Measurements from ENCODE around the gene ACTN1.

ACTN1 gene

GRCh38 chr14:68931063-68931462, 48.0 kb downstream of the ACTN1 start:
- Histone ChIP-seq H3K27me3 (ENCODE audit: insufficient read depth, poor library complexity, severe bottlenecking) (no peaks in the 10 kb centered on the region), H3K4me3 (ENCODE audit: severe bottlenecking) (no peak overlapping the region), H3K4me1 (ENCODE audit: insufficient read depth, poor library complexity, severe bottlenecking) (peaks cover 14% of the 10 kb centered on the region), H3K9me3 (ENCODE audit: severe bottlenecking) (no peaks in the 10 kb centered on the region), H3K27ac (ENCODE audit: poor library complexity, severe bottlenecking) (peak overlapping the region; percentile 98), H3K36me3 (ENCODE audit: low read depth) (peaks cover 89% of the 10 kb centered on the region)
- DNase-seq (ENCODE audit: low spot score) (no peak), ATAC-seq (ENCODE audit: low read depth) (no peak)
- TF ChIP-seq CTCF (IDR thresholded peaks at IDR 0.05; ENCODE audit: poor library complexity, severe bottlenecking) = no peak

GRCh38 chr14:68929623-68930307, 49.3 kb downstream of the ACTN1 start:
- ATAC-seq (ENCODE audit: low read depth) (no peak), DNase-seq (ENCODE audit: low spot score) (no peak)
- no peaks in the 10 kb centered on the region for H3K9me3 ChIP-seq (ENCODE audit: severe bottlenecking)
- H3K27ac ChIP-seq (ENCODE audit: poor library complexity, severe bottlenecking) = no peak overlapping the region
- peaks cover 8% of the 10 kb centered on the region for H3K4me1 ChIP-seq (ENCODE audit: insufficient read depth, poor library complexity, severe bottlenecking)
- H3K36me3 ChIP-seq (ENCODE audit: low read depth) = peaks cover 93% of the 10 kb centered on the region
- TF ChIP-seq CTCF (IDR thresholded peaks at IDR 0.05; ENCODE audit: poor library complexity, severe bottlenecking) = no peak
- H3K4me3 ChIP-seq (ENCODE audit: severe bottlenecking) = no peak overlapping the region
- H3K27me3 ChIP-seq (ENCODE audit: insufficient read depth, poor library complexity, severe bottlenecking) = no peaks in the 10 kb centered on the region

DNA sequence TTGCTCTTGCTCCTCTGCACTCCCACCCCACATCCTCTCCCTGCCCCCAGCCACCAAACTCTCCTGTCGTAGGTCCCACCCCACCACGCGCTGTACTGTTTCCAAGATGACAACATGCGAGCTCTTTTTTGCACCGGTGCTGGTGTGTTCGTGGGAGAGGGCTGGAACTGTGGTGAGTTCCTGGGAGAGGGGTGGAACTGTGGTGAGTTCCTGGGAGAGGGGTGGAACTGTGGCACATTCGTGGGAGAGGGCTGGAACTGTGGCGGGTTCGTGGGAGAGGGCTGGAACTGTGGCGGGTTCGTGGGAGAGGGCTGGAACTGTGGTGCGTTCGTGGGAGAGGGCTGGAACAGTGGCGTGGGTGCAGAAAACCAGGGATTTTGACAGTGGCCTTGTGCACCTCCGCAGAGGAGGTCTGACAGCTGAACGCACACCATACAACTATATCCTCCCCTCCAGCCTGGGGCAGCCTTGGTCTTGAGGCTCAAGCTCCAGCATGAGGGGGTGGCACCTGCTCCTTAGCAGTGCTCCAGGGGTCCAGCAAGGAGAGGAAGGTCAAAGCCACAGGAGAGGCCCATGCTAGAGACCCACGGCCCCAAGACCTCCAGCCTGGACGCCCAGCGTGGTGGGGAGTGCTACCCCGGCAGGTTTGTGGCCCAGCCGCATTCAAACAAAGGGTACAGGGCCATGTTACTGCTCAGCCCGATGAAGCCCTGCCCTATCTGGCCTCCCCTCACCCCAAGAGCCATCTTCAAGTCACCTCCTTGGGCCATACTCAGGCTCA, 50.1 kb downstream of the ACTN1 start:
- H3K36me3 ChIP-seq (ENCODE audit: low read depth) = peaks cover 93% of the 10 kb centered on the region
- H3K9me3 ChIP-seq (ENCODE audit: severe bottlenecking) = no peaks in the 10 kb centered on the region
- ATAC-seq (ENCODE audit: low read depth) (no peak), DNase-seq (ENCODE audit: low spot score) (no peak)
- no peaks in the 10 kb centered on the region for H3K27me3 ChIP-seq (ENCODE audit: insufficient read depth, poor library complexity, severe bottlenecking)
- no peak for TF ChIP-seq CTCF (IDR thresholded peaks at IDR 0.05; ENCODE audit: poor library complexity, severe bottlenecking)
- H3K4me3 ChIP-seq (ENCODE audit: severe bottlenecking) = no peak overlapping the region
- H3K4me1 ChIP-seq (ENCODE audit: insufficient read depth, poor library complexity, severe bottlenecking) = peaks cover 8% of the 10 kb centered on the region
- no peak overlapping the region for H3K27ac ChIP-seq (ENCODE audit: poor library complexity, severe bottlenecking)

DNA sequence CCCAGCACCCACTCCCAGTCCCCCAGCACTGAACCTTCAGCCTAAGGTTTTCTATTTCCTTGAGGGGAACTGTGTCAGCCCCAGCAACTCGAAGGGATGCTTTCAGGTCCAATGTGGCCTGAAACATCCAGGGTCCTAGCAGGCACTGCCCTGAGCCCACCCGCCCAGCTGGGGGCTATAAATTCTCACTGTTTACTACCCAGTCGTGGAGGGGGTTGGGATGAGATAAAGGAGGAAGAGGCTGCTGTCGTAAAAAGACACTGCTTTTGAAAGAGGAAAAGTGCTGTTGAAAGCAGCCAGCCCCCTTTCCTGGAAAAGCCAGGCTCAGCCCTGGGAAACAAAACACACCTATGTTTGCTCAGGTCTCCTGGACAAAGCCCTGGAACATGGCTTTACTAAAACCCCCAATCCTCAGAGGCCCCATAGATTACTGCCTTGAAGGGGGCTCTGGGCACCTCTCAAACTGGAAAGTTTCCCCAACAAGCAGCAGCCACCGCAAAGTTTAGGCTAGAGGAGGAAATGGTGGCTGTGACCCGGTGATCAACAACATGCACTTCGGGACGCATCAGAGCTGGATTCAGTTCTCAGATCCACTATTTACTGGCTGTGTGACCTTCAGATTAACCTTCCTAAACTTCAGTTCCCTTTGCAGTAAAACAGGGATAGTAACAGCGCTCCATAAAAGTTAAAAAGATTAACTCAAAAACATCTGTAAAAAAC, 51.0 kb downstream of the ACTN1 start:
- no peak for TF ChIP-seq CTCF (IDR thresholded peaks at IDR 0.05; ENCODE audit: poor library complexity, severe bottlenecking)
- Histone ChIP-seq H3K4me3 (ENCODE audit: severe bottlenecking) (no peak overlapping the region), H3K36me3 (ENCODE audit: low read depth) (peaks cover 93% of the 10 kb centered on the region), H3K27ac (ENCODE audit: poor library complexity, severe bottlenecking) (no peak overlapping the region), H3K9me3 (ENCODE audit: severe bottlenecking) (no peaks in the 10 kb centered on the region), H3K4me1 (ENCODE audit: insufficient read depth, poor library complexity, severe bottlenecking) (peaks cover 3% of the 10 kb centered on the region), H3K27me3 (ENCODE audit: insufficient read depth, poor library complexity, severe bottlenecking) (no peaks in the 10 kb centered on the region)
- DNase-seq (ENCODE audit: low spot score) (no peak), ATAC-seq (ENCODE audit: low read depth) (no peak)
